GM19324 (cell line): ENCODE data around the gene DPM3.
"Not testable (repeated sequence)": the region's sequence is repeated elsewhere in the genome, so short reads cannot be mapped to it uniquely, and the experiment has no call there.

Source experiments
- ATAC-seq: cut with Tn5 transposase; IDR thresholded peaks from one replicate; pipeline ENCODE4 v1.9.1; 2021; ENCODE audit warnings: mild to moderate bottlenecking, moderate library complexity; ENCODE audit not compliant: unreplicated experiment, low FRiP score

The DPM3 gene

GRCh38 chr1:155139895-155140629 lies at the start of gene DPM3:
DPM3 (minus strand) TSS chr1:155140531; CDS start chr1:155140240, 291 bp downstream.
- ATAC-seq = peak; percentile 47

- not testable (repeated sequence) for ATAC-seq
Observed at GRCh38 chr1:155189926-155190325, 49.6 kb upstream of the DPM3 start.

GRCh38 chr1:155188268-155188667 lies 47.9 kb upstream of the DPM3 start:
- no peak for ATAC-seq

- ATAC-seq = no peak
Observed at GRCh38 chr1:155187456-155187891, 47.1 kb upstream of the DPM3 start.

GRCh38 chr1:155186794-155187455 lies 46.6 kb upstream of the DPM3 start:
- ATAC-seq = no peak

GRCh38 chr1:155186067-155186793 lies 45.9 kb upstream of the DPM3 start:
- no peak for ATAC-seq

GRCh38 chr1:155185783-155186066 lies 45.4 kb upstream of the DPM3 start:
- ATAC-seq = peak; percentile 12

GRCh38 chr1:155184835-155185782 lies 44.8 kb upstream of the DPM3 start:
- ATAC-seq = peak; percentile 76

GRCh38 chr1:155184351-155184811 lies 44.0 kb upstream of the DPM3 start:
- ATAC-seq = no peak

GRCh38 chr1:155183775-155184221 lies 43.5 kb upstream of the DPM3 start:
- ATAC-seq = no peak

GRCh38 chr1:155182052-155182550 lies 41.8 kb upstream of the DPM3 start:
- no peak for ATAC-seq

- ATAC-seq = no peak
Observed at GRCh38 chr1:155181371-155182051, 41.2 kb upstream of the DPM3 start.

- no peak for ATAC-seq
Observed at GRCh38 chr1:155179112-155180031, 39.0 kb upstream of the DPM3 start.

GRCh38 chr1:155178441-155179111 lies 38.2 kb upstream of the DPM3 start:
- no peak for ATAC-seq

- ATAC-seq = no peak
Observed at GRCh38 chr1:155177918-155178281, 37.6 kb upstream of the DPM3 start.

- no peak for ATAC-seq
Observed at GRCh38 chr1:155177192-155177917, 37.0 kb upstream of the DPM3 start.

GRCh38 chr1:155176544-155177071 lies 36.3 kb upstream of the DPM3 start:
- ATAC-seq = no peak
